ENCODE data around the gene TTYH3. TPM values are rescaled to one million over a fixed set of nuclear protein-coding genes. Genes with fewer than 3 reads are reported as not detected.

The TTYH3 gene
- total RNA-seq, 1 donor from 2014 or later: 51.7 TPM

- Histone ChIP-seq H3K27ac (peak overlapping the region; percentile 78), H3K4me1 (peaks cover 81% of the 10 kb centered on the region), H3K27me3 (ENCODE audit: low read depth) (no peaks in the 10 kb centered on the region), H3K36me3 (no peaks in the 10 kb centered on the region), H3K4me3 (peak overlapping the region; percentile 32), H3K9me3 (no peaks in the 10 kb centered on the region)
- no peak for TF ChIP-seq CTCF (IDR thresholded peaks at IDR 0.05)
- peak; percentile 83 to 88 for ATAC-seq
- intact Hi-C loops (cut with DNase I): no loop called here
- peak; percentile 91 for DNase-seq
Observed at GRCh38 chr7:2641406-2642393, 9.9 kb downstream of the TTYH3 start.

- DNase-seq (no peak), ATAC-seq (no peak)
- H3K4me1 ChIP-seq: peaks cover 62% of the 10 kb centered on the region
- H3K27me3 ChIP-seq (ENCODE audit: low read depth): no peaks in the 10 kb centered on the region
- no peak overlapping the region for H3K4me3 ChIP-seq
- peaks cover 17% of the 10 kb centered on the region for H3K36me3 ChIP-seq
- H3K9me3 ChIP-seq: no peaks in the 10 kb centered on the region
- no peak overlapping the region for H3K27ac ChIP-seq
- intact Hi-C loops (cut with DNase I): no loop called here
- TF ChIP-seq CTCF (IDR thresholded peaks at IDR 0.05): peak; percentile 9
Observed at GRCh38 chr7:2643386-2644219, 11.8 kb downstream of the TTYH3 start.

- H3K9me3 ChIP-seq: no peaks in the 10 kb centered on the region
- H3K27me3 ChIP-seq (ENCODE audit: low read depth): no peaks in the 10 kb centered on the region
- peaks cover 58% of the 10 kb centered on the region for H3K4me1 ChIP-seq
- TF ChIP-seq CTCF (IDR thresholded peaks at IDR 0.05): no peak
- H3K27ac ChIP-seq: no peak overlapping the region
- intact Hi-C loops (cut with DNase I): no loop called here
- no peak for ATAC-seq
- no peak overlapping the region for H3K4me3 ChIP-seq
- DNase-seq: no peak
- H3K36me3 ChIP-seq: peaks cover 20% of the 10 kb centered on the region
Observed at GRCh38 chr7:2644220-2644561, 12.4 kb downstream of the TTYH3 start.

- no peak for DNase-seq
- TF ChIP-seq CTCF (IDR thresholded peaks at IDR 0.05): no peak
- peak overlapping the region; percentile 24 for H3K27ac ChIP-seq
- H3K27me3 ChIP-seq (ENCODE audit: low read depth): no peaks in the 10 kb centered on the region
- peaks cover 25% of the 10 kb centered on the region for H3K36me3 ChIP-seq
- H3K9me3 ChIP-seq: no peaks in the 10 kb centered on the region
- peaks cover 53% of the 10 kb centered on the region for H3K4me1 ChIP-seq
- no peak overlapping the region for H3K4me3 ChIP-seq
- no peak for ATAC-seq
- intact Hi-C loops (cut with DNase I): no loop called here
Observed at GRCh38 chr7:2644562-2645273, 12.9 kb downstream of the TTYH3 start.

GRCh38 chr7:2645274-2645868 lies 13.6 kb downstream of the TTYH3 start:
- no peaks in the 10 kb centered on the region for H3K9me3 ChIP-seq
- no peak for TF ChIP-seq CTCF (IDR thresholded peaks at IDR 0.05)
- H3K36me3 ChIP-seq: peaks cover 31% of the 10 kb centered on the region
- H3K4me3 ChIP-seq: no peak overlapping the region
- peaks cover 48% of the 10 kb centered on the region for H3K4me1 ChIP-seq
- H3K27ac ChIP-seq: peak overlapping the region; percentile 24
- DNase-seq (no peak), ATAC-seq (no peak)
- no peaks in the 10 kb centered on the region for H3K27me3 ChIP-seq (ENCODE audit: low read depth)
- intact Hi-C loops (cut with DNase I): no loop called here
